Bone marrow (tissue), 2 donors: ENCODE data around the gene CEBPE.

Experiments used
- DNase-seq, 2 donors: peaks; one replicate each; lab custom pipeline; 2025; lab: John Stamatoyannopoulos, UW

The CEBPE gene

GRCh38 chr14:23118506-23119362, at the start of gene CEBPE:
Gene CEBPE (minus strand): TSS chr14:23119255. CDS start chr14:23119091, 164 bp downstream.
- DNase-seq = no peak

- DNase-seq = no peak
These were observed 49.2 kb upstream of the CEBPE start for GRCh38 chr14:23168246-23168645.

GRCh38 chr14:23167116-23167847, 48.2 kb upstream of the CEBPE start:
- no peak for DNase-seq

- no peak for DNase-seq
These were observed 45.9 kb upstream of the CEBPE start for GRCh38 chr14:23164949-23165348.

- no peak for DNase-seq
These were observed 45.2 kb upstream of the CEBPE start for GRCh38 chr14:23164250-23164649.

- no peak for DNase-seq
These were observed 44.8 kb upstream of the CEBPE start for GRCh38 chr14:23163830-23164229.

GRCh38 chr14:23162800-23163199, 43.7 kb upstream of the CEBPE start:
- no peak for DNase-seq

- DNase-seq = no peak
These were observed 43.0 kb upstream of the CEBPE start for GRCh38 chr14:23162005-23162404.

GRCh38 chr14:23160924-23161522, 42.0 kb upstream of the CEBPE start:
- peak in 1 of 2 donors; percentile 41 for DNase-seq

GRCh38 chr14:23159532-23159931, 40.5 kb upstream of the CEBPE start:
- no peak for DNase-seq

GRCh38 chr14:23158779-23159178, 39.7 kb upstream of the CEBPE start:
- no peak for DNase-seq

GRCh38 chr14:23154964-23155587, 36.0 kb upstream of the CEBPE start:
- no peak for DNase-seq

GRCh38 chr14:23153851-23154796, 35.1 kb upstream of the CEBPE start:
- DNase-seq = no peak

- DNase-seq = no peak
These were observed 32.3 kb upstream of the CEBPE start for GRCh38 chr14:23151342-23151741.

- DNase-seq = no peak
These were observed 30.7 kb upstream of the CEBPE start for GRCh38 chr14:23149745-23150144.

GRCh38 chr14:23148591-23149249, 29.7 kb upstream of the CEBPE start:
- DNase-seq = no peak

- DNase-seq = no peak
These were observed 28.6 kb upstream of the CEBPE start for GRCh38 chr14:23147676-23148075.

- no peak for DNase-seq
These were observed 27.9 kb upstream of the CEBPE start for GRCh38 chr14:23146980-23147379.

- DNase-seq = no peak
These were observed 27.4 kb upstream of the CEBPE start for GRCh38 chr14:23146351-23146910.

- no peak for DNase-seq
These were observed 26.8 kb upstream of the CEBPE start for GRCh38 chr14:23145794-23146350.
